GM21390 (cell line): ENCODE results near the gene GCSAML.
"Not testable (repeated sequence)": the region's sequence is repeated elsewhere in the genome, so short reads cannot be mapped to it uniquely, and the experiment has no call there.

Source experiments
- ATAC-seq: cut with Tn5 transposase; IDR thresholded peaks from one replicate; pipeline ENCODE4 v1.9.1; 2021; ENCODE audit not compliant: unreplicated experiment

Gene GCSAML

DNA sequence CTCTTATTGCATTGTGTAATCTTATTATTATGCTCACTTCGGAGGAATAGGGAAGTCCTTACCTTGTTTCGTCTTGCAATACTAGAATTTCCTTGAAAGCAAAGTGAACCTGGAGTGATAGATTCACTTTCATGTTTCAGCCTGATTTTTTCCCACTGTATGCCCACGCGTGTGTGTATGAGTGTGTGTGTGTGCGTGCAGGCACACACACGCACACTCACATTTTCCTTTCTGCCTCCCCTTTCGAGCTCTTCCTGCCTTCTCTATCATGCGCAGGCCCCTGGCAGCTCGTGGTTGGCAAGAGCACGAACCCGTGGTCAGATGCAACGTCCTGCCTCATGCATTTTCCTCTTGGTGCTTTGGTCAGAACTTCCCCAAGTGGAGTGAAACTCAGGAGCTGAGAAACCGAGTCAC is at the start of gene GCSAML:
Gene GCSAML, plus strand, starts transcription at position 366 of the 414 bp plus-strand sequence. CDS start 58 bp downstream, outside the sequence.
- ATAC-seq = no peak

DNA sequence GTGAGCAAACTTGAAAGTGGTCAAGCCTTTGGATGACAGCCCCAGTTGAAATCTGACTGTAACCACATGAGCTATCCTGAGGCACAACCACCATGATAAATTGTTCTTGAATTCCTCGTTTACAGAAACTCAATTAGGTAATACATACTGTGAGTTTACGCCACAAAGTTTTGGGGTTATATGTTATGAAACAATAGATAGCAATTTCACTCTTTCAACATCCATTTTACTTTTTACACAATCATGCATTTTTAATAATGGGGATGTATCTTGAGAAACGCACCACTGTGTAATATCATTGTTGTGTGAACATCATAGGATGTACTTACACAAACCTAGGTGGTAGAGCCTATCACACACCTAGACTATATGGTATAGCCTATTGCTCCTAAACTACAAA is 48.1 kb upstream of the GCSAML start:
- no peak for ATAC-seq

DNA sequence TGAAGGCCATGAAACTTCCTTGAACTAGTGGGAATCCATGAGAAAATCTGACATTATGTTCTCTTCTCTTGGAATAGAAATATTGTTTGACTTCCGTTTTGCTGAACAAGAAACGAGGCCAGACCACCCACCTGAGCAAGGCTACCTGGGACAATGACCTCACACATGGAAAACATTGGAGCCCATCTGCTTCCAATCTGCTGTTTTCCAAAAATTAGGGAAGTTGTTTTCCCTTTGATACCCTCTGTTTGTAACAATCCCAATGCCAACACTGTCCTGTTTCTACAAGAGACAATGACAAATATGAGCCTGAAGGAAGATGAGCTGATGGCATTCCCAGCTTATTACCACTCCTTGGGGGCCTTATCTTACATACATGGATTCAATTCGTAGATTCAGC is 42.1 kb upstream of the GCSAML start:
- no peak for ATAC-seq

DNA sequence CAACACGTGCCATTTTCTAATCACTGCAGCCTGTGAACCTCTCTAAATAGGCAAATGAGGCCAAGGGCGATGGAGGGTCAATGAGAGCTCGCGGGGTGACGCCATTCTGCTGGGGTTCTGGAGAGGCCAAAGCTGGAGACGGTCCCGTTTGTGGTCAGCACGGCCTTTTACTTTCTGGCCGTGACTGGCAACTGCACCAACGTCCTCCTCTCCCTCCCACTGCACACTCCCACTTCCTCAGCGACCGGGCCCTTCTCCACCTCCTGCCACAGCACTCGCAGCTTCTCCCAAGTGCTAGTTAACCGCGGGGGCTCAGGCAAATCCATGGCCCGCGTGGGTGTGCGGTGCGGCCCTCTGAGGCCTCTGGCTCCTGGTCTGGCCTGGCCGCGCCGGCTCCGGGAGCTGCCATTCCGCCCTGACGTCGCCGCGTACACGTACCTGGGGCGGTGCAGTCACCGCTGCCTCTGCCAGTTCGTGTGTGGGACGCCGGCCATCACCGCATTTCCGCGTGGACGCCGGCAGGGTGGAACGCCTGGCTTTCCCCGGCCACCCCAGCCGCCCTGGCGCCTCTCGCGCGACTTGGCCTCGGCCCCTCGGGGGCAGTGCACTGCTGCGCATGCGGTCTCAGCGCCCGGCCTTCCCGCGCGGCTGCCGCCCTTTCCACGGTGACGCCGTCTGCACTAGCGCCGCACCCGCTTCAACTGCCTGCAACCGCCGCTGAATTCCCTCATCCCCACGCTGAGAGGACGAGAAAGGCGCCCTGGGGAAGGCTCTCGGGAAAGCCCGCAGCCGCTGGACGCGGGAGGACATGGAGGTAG is 30.9 kb upstream of the GCSAML start:
- ATAC-seq = no peak

DNA sequence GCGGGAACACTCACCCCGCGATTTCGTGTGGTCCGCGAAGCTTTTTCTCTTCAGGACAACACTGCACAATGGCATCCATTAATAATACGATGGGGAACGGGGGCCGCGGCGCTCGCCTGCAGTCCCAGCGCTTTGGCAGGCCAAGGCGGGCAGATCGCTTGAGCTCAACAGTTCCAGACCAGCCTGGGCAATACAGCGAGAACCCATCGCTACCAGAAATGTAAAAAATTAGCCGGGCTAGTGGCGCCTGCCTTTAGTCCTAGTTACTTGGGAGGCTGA is 30.4 kb upstream of the GCSAML start:
- ATAC-seq = no peak

DNA sequence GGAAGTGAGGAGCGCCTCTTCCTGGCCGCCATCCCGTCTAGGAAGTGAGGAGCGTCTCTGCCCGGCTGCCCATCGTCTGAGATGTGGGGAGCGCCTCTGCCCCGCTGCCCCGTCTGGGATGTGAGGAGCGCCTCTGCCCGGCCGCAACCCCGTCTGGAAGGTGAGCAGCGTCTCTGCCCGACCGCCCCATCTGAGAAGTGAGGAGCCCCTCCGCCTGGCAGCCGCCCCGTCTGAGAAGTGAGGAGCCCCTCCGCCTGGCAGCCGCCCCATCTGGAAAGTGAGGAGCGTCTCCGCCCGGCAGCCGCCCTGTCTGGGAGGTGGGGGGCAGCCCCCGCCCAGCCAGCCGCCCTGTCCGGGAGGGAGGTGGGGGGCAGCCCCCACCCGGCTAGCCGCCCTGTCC is 27.0 kb upstream of the GCSAML start:
- ATAC-seq = not testable (repeated sequence)

DNA sequence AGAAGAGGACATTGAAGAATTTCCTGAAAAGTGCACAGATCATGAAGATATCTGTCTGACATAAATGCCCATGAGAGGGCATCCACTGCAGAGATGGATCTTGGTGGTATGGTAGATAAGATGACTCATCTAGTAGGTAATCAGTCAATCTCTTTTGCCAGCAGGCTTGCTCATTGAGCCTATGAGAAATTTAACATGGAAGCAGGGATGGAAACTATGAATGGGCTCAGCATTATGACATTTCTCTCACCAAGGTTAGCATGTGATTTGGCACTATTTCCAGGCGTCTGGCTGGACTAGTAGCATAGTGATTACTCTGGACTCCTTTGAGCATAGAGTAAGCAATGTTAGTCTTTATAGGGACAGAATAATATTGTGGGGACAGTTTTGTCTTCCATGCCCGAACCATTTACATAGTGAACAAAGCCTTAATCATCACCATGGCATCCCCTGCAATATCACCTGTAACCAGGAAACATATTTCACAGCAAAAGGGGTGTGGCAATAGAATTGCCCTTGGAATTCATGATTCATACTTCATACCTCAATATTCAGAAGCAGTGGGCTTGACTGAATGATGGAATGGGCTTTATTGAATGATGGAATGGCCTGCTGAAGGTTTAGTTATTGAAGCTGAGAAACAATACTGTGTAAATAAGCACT is 20.0 kb upstream of the GCSAML start:
- ATAC-seq = no peak

DNA sequence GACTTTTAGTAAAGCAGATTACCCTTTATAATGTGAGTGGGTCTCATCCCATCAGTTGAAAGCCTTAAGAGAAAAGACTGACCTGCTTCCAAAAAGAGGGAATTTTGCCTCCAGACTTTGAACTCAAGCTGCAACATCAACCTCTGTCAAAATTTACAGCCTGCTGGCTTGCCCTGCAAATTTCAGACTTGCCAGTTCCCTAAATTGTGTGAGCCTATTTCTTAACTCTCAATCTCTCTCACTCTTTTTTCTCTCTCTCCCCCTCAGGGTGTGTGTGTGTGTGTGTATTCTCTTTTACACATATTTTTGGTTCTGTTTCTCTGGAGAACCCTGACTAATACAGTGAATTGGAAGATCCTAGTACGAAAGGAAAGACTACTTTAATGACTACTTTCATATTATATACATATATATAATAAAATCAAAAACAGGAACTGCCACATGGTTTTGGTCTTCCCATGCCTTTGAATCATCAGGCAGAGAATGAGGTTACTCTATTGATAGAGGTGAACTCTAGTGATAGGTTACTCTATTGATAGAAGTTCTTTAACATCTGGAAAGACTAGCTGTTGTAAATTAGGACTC is 19.1 kb upstream of the GCSAML start:
- ATAC-seq = no peak

DNA sequence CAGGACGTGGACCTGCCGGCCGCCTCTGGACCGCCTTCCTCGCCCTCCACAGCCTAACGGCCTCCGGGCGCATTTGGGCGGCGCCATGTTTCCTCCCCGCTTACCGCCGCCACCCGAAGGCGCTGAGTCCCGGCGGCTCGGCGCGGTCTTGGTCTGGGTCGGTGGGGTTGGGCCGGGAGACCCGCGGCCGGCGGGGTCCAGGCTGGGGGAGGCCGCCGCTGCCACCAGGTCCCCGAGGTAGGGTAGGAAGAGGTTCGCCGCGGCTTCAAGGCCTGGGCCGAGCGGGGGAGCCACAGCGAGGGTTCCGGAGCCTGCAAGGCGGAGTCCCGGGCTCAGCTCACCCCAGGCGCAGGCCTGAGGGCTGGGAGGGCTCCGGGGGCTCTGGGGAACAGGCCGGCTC is 18.1 kb upstream of the GCSAML start:
- no peak for ATAC-seq

DNA sequence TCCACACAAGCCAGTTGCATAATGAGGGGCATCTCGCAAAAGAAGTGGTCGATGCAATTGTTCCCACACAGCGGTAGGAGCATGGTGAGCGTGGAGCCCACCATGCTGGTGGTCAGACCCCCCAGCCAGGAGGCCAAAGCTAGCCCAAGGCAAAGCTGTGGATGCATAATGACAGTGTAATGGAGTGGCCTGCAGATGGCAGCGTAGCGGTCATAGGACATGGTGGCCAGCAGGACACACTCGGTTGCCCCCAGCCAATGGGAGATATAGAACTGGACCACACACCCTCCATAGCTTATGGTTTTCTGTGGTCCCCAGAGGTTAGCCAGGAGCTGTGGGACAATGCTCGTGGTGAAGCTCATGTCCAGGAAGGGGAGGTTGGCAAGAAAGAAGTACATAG is 17.0 kb upstream of the GCSAML start:
- ATAC-seq = no peak

DNA sequence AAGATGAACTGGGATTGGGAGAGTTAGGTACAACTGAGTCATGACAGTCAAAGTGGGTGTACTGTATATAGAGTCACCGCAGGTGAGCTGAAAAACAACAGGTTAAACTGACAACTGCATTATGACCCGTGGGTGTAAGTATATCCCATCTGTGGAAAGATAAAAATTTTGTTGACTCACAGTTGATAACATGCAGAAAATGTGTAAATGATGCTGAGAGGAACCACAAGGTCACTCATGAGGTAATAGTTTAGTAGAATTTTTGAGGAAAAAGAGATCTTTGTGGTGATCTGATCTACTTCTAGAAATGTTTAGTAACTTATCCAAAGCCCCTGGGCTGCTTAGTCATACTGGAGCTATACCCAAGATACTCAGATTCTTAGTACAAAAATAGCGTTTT is 13.5 kb upstream of the GCSAML start:
- ATAC-seq = no peak

DNA sequence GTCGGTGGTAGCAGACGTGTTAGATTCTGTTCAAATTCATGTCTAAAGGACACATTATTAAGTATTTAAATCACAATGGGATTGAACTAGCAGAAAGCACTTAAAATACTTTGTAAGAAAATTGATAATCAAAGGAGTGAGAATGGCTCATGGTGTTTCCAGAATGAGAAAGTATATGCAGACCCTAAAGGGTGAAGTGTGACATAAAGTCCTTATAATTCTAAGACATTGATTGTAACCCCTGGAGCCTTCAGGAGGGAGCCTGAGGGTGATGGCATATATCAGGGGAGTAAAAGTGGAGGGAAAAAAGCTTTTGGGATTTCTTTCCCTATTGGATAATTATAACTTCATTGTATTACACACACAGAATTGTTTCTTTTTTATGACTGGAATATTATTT is 12.6 kb upstream of the GCSAML start, which contains the start of gene OR2C3:
Gene OR2C3, minus strand, starts transcription at position 101 of the 400 bp plus-strand sequence. CDS start 3,929 bp downstream, outside the sequence.
- ATAC-seq = no peak

DNA sequence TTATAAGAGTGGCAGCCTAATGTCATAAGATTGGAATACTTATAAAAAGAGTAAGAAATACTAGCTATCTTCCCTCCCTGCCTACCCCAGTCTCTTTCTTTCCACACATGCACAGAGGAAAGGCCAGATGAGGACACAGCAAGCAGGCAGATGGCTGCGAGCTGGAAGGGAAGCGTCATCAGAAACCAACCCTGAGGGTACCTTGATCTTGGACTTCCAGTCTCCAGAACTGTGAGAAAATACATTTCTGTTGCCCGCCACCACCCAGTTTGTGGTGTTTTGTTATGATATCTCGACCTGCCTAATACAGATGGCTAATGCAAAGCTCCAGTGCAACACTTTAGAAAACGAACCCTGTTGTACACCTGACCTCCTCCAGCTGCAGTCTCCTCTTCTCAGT is 10.4 kb upstream of the GCSAML start:
- no peak for ATAC-seq

DNA sequence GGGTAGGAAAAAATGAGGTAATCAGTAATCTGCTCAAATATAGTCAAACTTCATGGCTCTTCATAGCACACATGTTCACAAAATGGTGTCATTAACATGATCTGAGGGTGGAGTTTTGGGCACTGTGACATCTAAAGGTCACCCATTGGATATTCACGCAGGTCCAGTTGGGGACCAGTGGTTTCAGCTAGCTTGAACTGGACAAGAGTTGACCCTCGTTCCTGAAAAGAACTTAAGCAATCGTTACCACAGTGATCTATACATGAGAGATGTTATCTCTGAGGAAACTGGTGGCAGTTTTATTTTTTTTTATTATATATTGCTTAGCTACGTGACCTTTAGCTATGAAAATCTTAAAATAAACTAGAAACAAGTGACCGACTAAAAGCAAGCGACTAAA is 9.7 kb upstream of the GCSAML start:
- no peak for ATAC-seq

DNA sequence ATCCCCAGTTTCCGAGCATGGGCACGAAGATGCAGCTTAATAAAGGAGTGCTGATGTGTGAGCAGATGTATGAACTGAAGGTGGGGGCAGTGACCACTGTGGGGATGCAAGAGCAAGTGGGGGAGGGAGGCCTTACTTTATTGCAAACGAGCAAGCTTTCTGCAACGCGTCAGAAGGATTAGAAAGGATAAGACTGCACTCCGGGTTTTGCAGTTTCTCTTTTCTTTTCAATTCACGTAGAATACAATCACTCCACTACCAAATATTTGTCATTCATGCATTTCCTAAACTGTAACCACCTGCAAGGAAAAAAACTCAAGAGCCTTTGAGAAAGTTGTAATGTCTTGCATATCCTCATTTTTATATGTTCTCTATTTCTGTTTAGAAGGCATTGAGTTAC is 8.4 kb upstream of the GCSAML start:
- no peak for ATAC-seq

DNA sequence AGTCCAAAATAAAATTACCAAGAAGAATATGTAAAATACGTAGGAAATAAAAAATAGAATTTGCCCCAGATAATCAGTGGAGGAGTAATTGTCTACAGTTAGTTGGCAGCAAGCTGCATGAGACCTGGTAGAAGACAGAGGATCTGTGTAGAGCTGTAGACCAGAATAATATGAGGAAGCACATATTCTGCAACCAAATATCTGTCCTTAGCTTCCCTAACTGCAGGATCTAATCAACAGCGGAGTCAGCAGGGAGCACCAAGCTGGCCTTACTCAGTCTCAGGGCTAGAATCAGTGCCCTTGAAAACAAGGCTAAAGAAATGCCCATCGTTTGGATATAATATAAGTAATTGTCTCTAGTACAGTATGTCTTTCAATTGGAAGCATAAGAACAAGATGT is 6.1 kb upstream of the GCSAML start:
- ATAC-seq = no peak

DNA sequence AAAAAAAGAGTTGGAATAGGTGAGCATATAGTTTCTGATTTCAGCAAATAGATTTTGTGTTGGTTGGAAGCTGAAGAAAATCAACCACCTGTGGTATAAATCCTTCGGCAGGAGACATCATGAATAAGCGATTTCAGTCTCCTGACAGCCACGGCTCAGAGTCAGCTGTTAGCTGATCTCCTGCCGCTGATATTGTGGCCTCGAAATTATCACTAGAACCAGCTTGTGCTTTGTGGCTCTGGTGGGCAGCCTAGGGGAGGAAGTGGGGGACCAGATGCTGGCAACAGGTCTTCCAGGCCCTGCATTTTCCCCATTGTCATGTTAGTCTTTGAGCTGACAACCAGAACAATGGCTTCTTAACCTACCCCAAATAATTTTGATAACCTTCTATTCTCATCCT is 842 bp upstream of the GCSAML start:
- ATAC-seq = no peak

DNA sequence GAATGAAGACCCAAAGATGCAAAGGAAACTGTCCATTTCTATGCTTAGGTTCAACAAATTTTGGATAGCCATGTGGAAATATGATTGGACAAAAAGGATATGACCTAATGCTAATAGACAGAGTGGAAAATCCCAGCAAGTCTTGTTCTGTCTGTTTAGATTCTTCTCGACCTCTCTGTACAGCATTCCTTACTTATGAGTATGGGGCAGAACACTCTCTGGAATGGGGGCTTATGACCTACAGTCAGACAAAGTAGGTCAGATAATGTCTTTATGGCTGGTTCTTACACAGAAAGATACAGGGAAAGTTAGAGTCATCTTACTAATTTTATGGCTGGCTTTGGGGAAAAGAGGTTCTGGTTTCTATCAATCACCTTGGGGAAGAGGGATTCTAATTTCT is 2.8 kb downstream of the GCSAML start:
- no peak for ATAC-seq

DNA sequence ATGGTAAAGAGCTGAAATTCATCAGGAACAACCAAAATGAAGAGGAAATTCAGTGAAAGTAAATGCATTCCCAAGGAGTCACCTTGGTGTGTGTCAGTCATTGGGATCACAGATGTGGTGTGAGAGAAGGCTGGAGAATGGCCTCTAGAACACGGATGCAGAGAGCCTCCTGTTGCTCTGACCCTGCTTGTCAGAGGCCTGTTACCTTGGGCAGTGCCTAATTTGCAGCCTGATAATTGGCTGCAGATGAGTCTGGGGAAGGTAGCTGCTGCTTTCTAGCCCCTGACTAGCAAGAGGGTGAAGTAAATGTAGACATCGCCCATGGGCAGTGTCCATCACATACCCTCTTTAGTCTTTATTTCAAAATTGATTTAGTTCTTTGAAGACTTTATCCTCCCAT is 3.3 kb downstream of the GCSAML start:
- ATAC-seq = no peak

DNA sequence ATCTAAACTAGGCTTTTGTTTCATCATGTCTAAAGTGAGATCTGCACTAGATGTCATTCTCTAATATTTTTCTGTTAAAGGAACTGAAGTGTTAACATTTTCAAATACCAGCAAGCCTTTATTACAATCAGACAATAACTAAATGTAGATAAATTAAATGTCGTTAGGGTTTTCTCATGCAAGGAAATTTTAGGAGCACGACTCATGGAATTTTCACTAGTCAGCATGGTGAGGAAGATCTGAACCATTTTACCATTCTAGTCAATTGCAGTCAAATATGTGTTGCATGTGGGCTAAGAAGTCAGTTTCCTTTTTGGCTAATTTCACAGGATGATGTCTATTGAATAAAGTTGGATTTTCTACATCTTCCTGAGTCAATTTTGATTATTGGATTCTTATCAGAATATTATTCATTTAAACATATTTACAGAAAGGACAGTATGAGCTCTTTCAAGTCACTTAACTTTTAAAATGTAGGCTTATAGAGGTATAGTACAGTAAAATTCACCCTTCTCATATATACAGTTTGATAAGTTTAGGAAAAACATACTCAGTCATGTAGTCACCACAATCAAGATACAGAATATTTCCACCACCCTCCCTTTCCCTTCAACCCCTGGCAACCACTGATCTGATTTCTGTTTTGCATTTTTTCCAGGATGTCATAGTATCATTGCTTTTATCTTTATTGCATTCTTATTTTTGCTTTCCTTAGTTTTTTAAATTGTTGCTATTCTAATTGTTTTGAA is 9.2 kb downstream of the GCSAML start:
- no peak for ATAC-seq

DNA sequence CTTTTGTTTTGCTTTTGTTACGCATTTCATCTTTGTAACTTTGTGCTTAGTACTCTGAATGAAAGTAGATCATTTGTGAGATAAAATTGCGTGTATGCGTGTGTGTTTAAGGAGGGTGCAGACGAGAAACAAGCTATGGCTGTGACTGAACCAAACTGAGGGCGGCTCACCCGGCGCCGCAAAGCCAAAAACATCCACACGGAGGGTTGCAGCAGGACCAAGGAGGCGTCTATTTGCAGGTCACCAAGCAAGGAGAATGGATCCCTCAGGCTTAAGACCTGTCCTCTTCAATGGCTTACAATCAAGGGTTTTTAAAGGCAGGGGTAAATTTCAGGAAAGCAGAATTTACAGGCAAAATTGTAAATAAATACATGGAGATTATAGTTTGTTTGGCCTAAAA is 12.8 kb downstream of the GCSAML start:
- ATAC-seq = no peak

DNA sequence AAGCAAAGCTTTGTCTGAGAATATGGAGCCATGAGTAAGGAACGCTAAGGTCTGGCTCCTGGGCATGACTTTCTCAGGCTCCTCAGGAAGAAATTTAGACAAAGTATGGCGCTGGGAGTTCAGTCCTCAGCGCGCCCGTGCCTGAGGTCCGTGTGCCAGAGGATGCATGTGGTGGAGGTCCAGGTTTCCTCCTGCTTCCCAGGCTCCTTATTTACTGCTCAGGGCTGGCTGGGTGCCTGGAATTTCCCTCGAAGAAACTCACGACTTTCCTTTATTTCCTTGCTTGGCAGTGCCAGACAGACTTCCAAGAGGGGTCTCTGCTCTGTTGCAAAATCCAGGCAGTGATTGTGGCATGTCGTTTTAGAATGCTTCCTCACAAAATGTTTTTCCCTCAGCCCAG is 13.3 kb downstream of the GCSAML start:
- no peak for ATAC-seq
